Pancreas (tissue), 10 donors: Measurements from ENCODE around the gene BTN1A1. TPM values are rescaled to one million over a fixed set of nuclear protein-coding genes. Genes with fewer than 3 reads are reported as not detected.
"Not testable (repeated sequence)": the region's sequence is repeated elsewhere in the genome, so short reads cannot be mapped to it uniquely, and the experiment has no call there.

Experiments
- ATAC-seq, 4 donors: fragments of 200-7000 bp; cut with Tn5 transposase; one replicate each; pipeline versions ENCODE4 v1.8.0 to v1.9.1; 2020; ENCODE audit warnings: mild to moderate bottlenecking in 4 of 4, moderate library complexity in 4 of 4
- DNase-seq, 6 donors: peaks; one replicate each; pipeline ENCODE4 v3.0.0-alpha.2; 2020
- FAIRE-seq: peaks from 2 replicates; lab custom pipeline; 2012; peaks lifted over from hg19 to GRCh38; lab: Jason Lieb, UNC
- H3K27ac ChIP-seq, 4 donors: fragments of 200-600 bp; sonication (generic); 1 replicate in 3 of 4; 2 replicates in 1 of 4; pipeline versions ENCODE4 v1.5.0 to v1.8.0; 2020
- H3K27me3 ChIP-seq, 4 donors: fragments of 200-600 bp; one replicate each; pipeline ENCODE4 v1.8.0; 2021
- H3K36me3 ChIP-seq, 3 donors: fragments of 200-600 bp; sonication (generic) in 1 of 3; one replicate each; pipeline versions ENCODE4 v1.5.0 to v1.8.0; 2020 to 2021
- H3K4me1 ChIP-seq, 3 donors: fragments of 200-600 bp; one replicate each; pipeline ENCODE4 v1.8.0; 2021
- H3K4me3 ChIP-seq, 4 donors: fragments of 200-600 bp; sonication (generic) in 2 of 4; one replicate each; pipeline versions ENCODE4 v1.5.0 to v1.8.0; 2020 to 2021
- H3K9me3 ChIP-seq, 4 donors: fragments of 200-600 bp; one replicate each; pipeline ENCODE4 v1.8.0; 2021
- CTCF ChIP-seq, 4 donors: fragments of 200-600 bp; sonication (generic) in 3 of 4; IDR thresholded peaks; one replicate each; pipeline versions ENCODE4 v1.5.0 to v1.8.0; 2021; ENCODE audit warnings: antibody characterized with exemption in 4 of 4
- WGBS, 2 donors: extraction: QIAGEN DNeasy Blood & Tissue Kit; methylation state at CpG; one replicate each; pipeline ENCODE4 v1.1.7; 2013; 5-methylcytosine and 5-hydroxymethylcytosine counted together
- intact Hi-C, 3 donors: fragments of 100-400 bp; cut with DNase I; formaldehyde crosslinking; loops; one replicate each; pipeline versions ENCODE4 v1.11.1 to v1.14.2; 2022
- polyA plus RNA-seq, 2 donors: library from polyadenylated mRNA; stranded (reverse); fragments of 200-250 nt; gene quantifications; one replicate each; pipeline ENCODE4 v1.2.3, GENCODE V29; 2013
- total RNA-seq, 6 donors: library from RNA; stranded (reverse); fragmentation: NEBNext Ultra II Directional in 4 of 6; extraction: Animal tissue kit (Norgen Biotek cat#: 25700) in 4 of 6; gene quantifications; one replicate each; pipeline versions ENCODE4 v1.2.1 to v1.2.4, GENCODE V29; 2021 to 2023
- donor health status: healthy with polysubstance abuse.
- donor health status: DM: no; HTN: no; CAD: no; lungs with moderate emphysema.
- donor health status: DM: no; HTN: no; CAD: no.
- donor health status: control.
- donor health status: control.
- donor health status: Bipolar disorder and iron deficiency.
- donor health status: DM: yes; HTN: yes; CAD: no.
- donor health status: DM: no; HTN: no; CAD: no.
- donor health status: DM: no; HTN: no; CAD: no.
- donor health status: DM: yes; HTN: yes; CAD: no.

Gene BTN1A1
- total and polyA plus RNA-seq, 8 donors: not detected

GRCh38 chr6:26519359-26519758 is 19.3 kb downstream of the BTN1A1 start:
- DNase-seq: no peak
- Histone ChIP-seq H3K4me3 (no peak overlapping the region), H3K36me3 (no peaks in the 10 kb centered on the region), H3K9me3 (no peaks in the 10 kb centered on the region), H3K27ac (no peak overlapping the region), H3K27me3 (no peaks in the 10 kb centered on the region), H3K4me1 (peaks cover 0 to 7% (median 5%) of the 10 kb centered on the region in 3 donors)
- 94 to 96% methylated on average over 2 of the region's 2 CpGs for WGBS, 2 donors
- FAIRE-seq: no peak
- ATAC-seq: no peak
- no peak for TF ChIP-seq CTCF (IDR thresholded peaks at IDR 0.05)
- intact Hi-C loops: no loop called here

GRCh38 chr6:26520237-26520849 is 20.2 kb downstream of the BTN1A1 start:
- H3K9me3 ChIP-seq: no peaks in the 10 kb centered on the region
- 14 to 19% methylated on average over 16 to 21 of the region's 21 CpGs for WGBS, 2 donors
- no peaks in the 10 kb centered on the region for H3K27me3 ChIP-seq
- peaks cover 0 to 7% (median 5%) of the 10 kb centered on the region in 3 donors for H3K4me1 ChIP-seq
- DNase-seq (peak in 2 of 6 donors; percentile 64 to 69), ATAC-seq (peak; percentile 30 to 60 (median 41)), FAIRE-seq (no peak)
- H3K36me3 ChIP-seq: no peaks in the 10 kb centered on the region
- H3K27ac ChIP-seq: peak overlapping the region; percentile 58 to 92 (median 87)
- intact Hi-C loops: no loop called here
- TF ChIP-seq CTCF (IDR thresholded peaks at IDR 0.05): no peak
- peak overlapping the region in 2 of 4 donors; percentile 31 to 44 for H3K4me3 ChIP-seq

GRCh38 chr6:26520850-26521599 is 20.9 kb downstream of the BTN1A1 start:
- Histone ChIP-seq H3K27me3 (no peaks in the 10 kb centered on the region), H3K36me3 (no peaks in the 10 kb centered on the region), H3K4me1 (peaks cover 0 to 7% (median 5%) of the 10 kb centered on the region in 3 donors), H3K27ac (peak overlapping the region; percentile 78 to 92 (median 84)), H3K9me3 (no peaks in the 10 kb centered on the region), H3K4me3 (peak overlapping the region; percentile 22 to 44 (median 28))
- ATAC-seq: peak; percentile 83 to 92 (median 89)
- FAIRE-seq: no peak
- DNase-seq: peak; percentile 87 to 95 (median 90)
- 0% methylated on average over 27 to 44 of the region's 49 CpGs for WGBS, 2 donors
- TF ChIP-seq CTCF (IDR thresholded peaks at IDR 0.05): no peak
- intact Hi-C loops: no loop called here

- Histone ChIP-seq H3K4me3 (peak overlapping the region; percentile 22 to 44 (median 28)), H3K27ac (peak overlapping the region; percentile 78 to 92 (median 84)), H3K4me1 (peaks cover 0 to 7% (median 5%) of the 10 kb centered on the region in 3 donors), H3K27me3 (no peaks in the 10 kb centered on the region), H3K9me3 (no peaks in the 10 kb centered on the region), H3K36me3 (no peaks in the 10 kb centered on the region)
- peak; percentile 69 to 92 (median 84) for ATAC-seq
- TF ChIP-seq CTCF (IDR thresholded peaks at IDR 0.05): no peak
- intact Hi-C loops: no loop called here
- peak; percentile 63 to 89 (median 77) for DNase-seq
- WGBS, 2 donors: 19 to 24% methylated on average over 67 to 74 of the region's 74 CpGs
- no peak for FAIRE-seq
These were observed 21.7 kb downstream of the BTN1A1 start for GRCh38 chr6:26521600-26522391.

GRCh38 chr6:26522486-26523228 is 22.6 kb downstream of the BTN1A1 start:
- H3K9me3 ChIP-seq, DNase-seq, intact Hi-C loops, FAIRE-seq, H3K4me1 ChIP-seq, H3K36me3 ChIP-seq, ATAC-seq, H3K27me3 ChIP-seq: not testable (repeated sequence)
- Histone ChIP-seq H3K27ac (peak overlapping the region in 2 of 4 donors; percentile 91 to 92), H3K4me3 (peak overlapping the region in 2 of 4 donors; percentile 31 to 44)
- 84 to 89% methylated on average over 11 of the region's 11 CpGs for WGBS, 2 donors

GRCh38 chr6:26524314-26524713 is 24.2 kb downstream of the BTN1A1 start:
- 86 to 90% methylated on average over 2 of the region's 2 CpGs for WGBS, 2 donors

More at GRCh38 chr6:26524314-26524713, 24.2 kb downstream of the BTN1A1 start:
- H3K9me3 ChIP-seq, H3K27ac ChIP-seq, FAIRE-seq, H3K27me3 ChIP-seq, H3K4me1 ChIP-seq, intact Hi-C loops, DNase-seq, H3K4me3 ChIP-seq, ATAC-seq, H3K36me3 ChIP-seq: not testable (repeated sequence)
